GM12878 (cell line): ENCODE data around the gene CLASP2. TPM values are rescaled to one million over a fixed set of nuclear protein-coding genes. Genes with fewer than 3 reads are reported as not detected.

Experiments
- ATAC-seq: fragments of 200-7000 bp; cut with Tn5 transposase; 3 replicates; pipeline ENCODE4 v1.9.1; 2020; ENCODE audit warnings: mild to moderate bottlenecking, moderate library complexity
- BruUV-seq: library from RNA; stranded (reverse); fragments of 400-500 nt; replicated peaks from 2 replicates; lab custom pipeline; 2021; lab: Mats Ljungman, UMichigan
- CTCF ChIA-PET: fragments of 300-600 bp; sonication (Branson Sonifier 250); formaldehyde crosslinking; extraction: SDS; loops from one replicate; lab custom pipeline; 2021; ENCODE audit warnings: inconsistent platforms; lab: Yijun Ruan, JAX
- POLR2A ChIA-PET: fragments of 350-600 bp; formaldehyde crosslinking; extraction: SDS; loops from one replicate; lab custom pipeline; 2021; ENCODE audit warnings: inconsistent platforms; lab: Charles Lee
- RAD21 ChIA-PET: fragments of 300-600 bp; sonication (Branson Sonifier 250); formaldehyde crosslinking; loops from one replicate; lab custom pipeline; 2023; ENCODE audit warnings: antibody characterized with exemption; ENCODE audit not compliant: unreplicated experiment; lab: Charles Lee
- SMC1A ChIA-PET: fragments of 300-600 bp; sonication (Branson Sonifier 250); formaldehyde crosslinking; loops from one replicate; lab custom pipeline; 2023; ENCODE audit not compliant: unreplicated experiment, uncharacterized antibody; lab: Charles Lee
- DNase-seq: peaks from one replicate; pipeline ENCODE4 v3.0.0-alpha.2; 2011; ENCODE audit warnings: low read depth, low spot score
- FAIRE-seq: peaks from 3 replicates; lab custom pipeline; 2011; peaks lifted over from hg19 to GRCh38; lab: Jason Lieb, UNC
- H2AFZ ChIP-seq: 2 replicates; pipeline ENCODE4 v1.6.0; 2011; ENCODE audit warnings: low read depth, low read length, control low read depth; ENCODE audit not compliant: control insufficient read depth
- H3K27ac ChIP-seq: 2 replicates; pipeline ENCODE4 v1.5.1; 2011; ENCODE audit warnings: control low read depth; ENCODE audit not compliant: control insufficient read depth, insufficient read depth
- H3K27me3 ChIP-seq, 2 experiments: replicated peaks in 1 of 2; 2 replicates each; pipeline versions ENCODE4 v1.6.0 to v1.6.1; 2011; ENCODE audit warnings: low read length in 1 of 2; ENCODE audit not compliant: control insufficient read depth in 2 of 2, insufficient read depth in 2 of 2
- H3K36me3 ChIP-seq, 2 experiments: 2 replicates each; pipeline ENCODE4 v1.5.1; 2011; ENCODE audit warnings: low read length in 1 of 2; ENCODE audit not compliant: control insufficient read depth in 2 of 2, insufficient read depth in 2 of 2
- H3K4me1 ChIP-seq: 2 replicates; pipeline ENCODE4 v1.6.1; 2011; ENCODE audit warnings: mild to moderate bottlenecking, low read length, moderate library complexity, mixed read lengths; ENCODE audit not compliant: control insufficient read depth, insufficient read depth
- H3K4me2 ChIP-seq: 2 replicates; pipeline ENCODE4 v1.6.0; 2011; ENCODE audit warnings: control low read depth; ENCODE audit not compliant: control insufficient read depth, insufficient read depth
- H3K4me3 ChIP-seq: fragments of 200-600 bp; sonication (generic); 2 replicates; pipeline ENCODE4 v1.5.1; 2016
- H3K79me2 ChIP-seq: 2 replicates; pipeline ENCODE4 v1.6.0; 2011; ENCODE audit warnings: low read length; ENCODE audit not compliant: control insufficient read depth, insufficient read depth
- H3K9ac ChIP-seq: 2 replicates; pipeline ENCODE4 v1.8.0; 2011; ENCODE audit warnings: low read length, control low read depth, mixed read lengths; ENCODE audit not compliant: control insufficient read depth, insufficient read depth
- H3K9me3 ChIP-seq: replicated peaks from 3 replicates; pipeline ENCODE4 v1.5.1; 2011; ENCODE audit warnings: mild to moderate bottlenecking, low read length; ENCODE audit not compliant: control insufficient read depth, insufficient read depth
- H4K20me1 ChIP-seq: 2 replicates; pipeline ENCODE4 v1.6.0; 2011; ENCODE audit not compliant: control insufficient read depth, insufficient read depth
- BRCA1 ChIP-seq: IDR thresholded peaks from 2 replicates; pipeline ENCODE4 v1.6.1; 2011; ENCODE audit warnings: low read depth, low read length, improper control_type of control experiment
- ETV6 ChIP-seq, 2 experiments: fragments of 450-650 bp in 1 of 2; IDR thresholded peaks in 1 of 2; conservative IDR thresholded peaks in 1 of 2; 2 replicates each; pipeline ENCODE4 v1.6.1; 2014; ENCODE audit warnings: antibody characterized with exemption in 1 of 2, borderline replicate concordance in 1 of 2, low read depth in 1 of 2, mild to moderate bottlenecking in 1 of 2, moderate library complexity in 1 of 2
- HDAC2 ChIP-seq: fragments of 200-600 bp; sonication (generic); IDR thresholded peaks from 2 replicates; pipeline ENCODE4 v1.6.1; 2017
- JUNB ChIP-seq: IDR thresholded peaks from 2 replicates; pipeline ENCODE4 v1.6.1; 2016; ENCODE audit warnings: antibody characterized with exemption, mild to moderate bottlenecking
- SMAD5 ChIP-seq: IDR thresholded peaks from 2 replicates; pipeline ENCODE4 v1.6.1; 2016; ENCODE audit warnings: antibody characterized with exemption, low read depth
- SRF ChIP-seq, 2 experiments: IDR thresholded peaks; 2 replicates each; pipeline ENCODE4 v1.6.1; 2011; ENCODE audit warnings: low read depth in 2 of 2, low read length in 2 of 2, mild to moderate bottlenecking in 1 of 2, moderate library complexity in 1 of 2
- ZBTB11 ChIP-seq: fragments of 450-650 bp; formaldehyde crosslinking; IDR thresholded peaks from 2 replicates; pipeline ENCODE4 v1.5.0; 2022; ENCODE audit warnings: mild to moderate bottlenecking, missing genetic modification characterization
- ZNF274 ChIP-seq: IDR thresholded peaks from one replicate; pipeline ENCODE4 v1.8.0; 2011; ENCODE audit not compliant: insufficient read length, insufficient read depth
- ZNF384 ChIP-seq: IDR thresholded peaks from 2 replicates; pipeline ENCODE4 v1.6.1; 2012; ENCODE audit warnings: low read depth, mild to moderate bottlenecking, low read length, improper control_type of control experiment, borderline replicate concordance
- WGBS: methylation state at CpG from one replicate; pipeline ENCODE4 v1.1.6; 2016; ENCODE audit warnings: low lambda C conversion rate; ENCODE audit not compliant: insufficient replicate concordance, insufficient coverage; ENCODE audit errors: missing lambda C conversion rate; 5-methylcytosine and 5-hydroxymethylcytosine counted together
- in situ Hi-C: fragments of 300-500 bp; cut with MboI; formaldehyde crosslinking; loops from 9 replicates; pipeline ENCODE4 v1.14.3; 2018; ENCODE audit warnings: mixed read lengths
- intact Hi-C: fragments of 100-400 bp; cut with micrococcal nuclease; formaldehyde crosslinking; loops from one replicate; pipeline ENCODE4 v1.14.2; 2022; ENCODE audit not compliant: unreplicated experiment
- polyA plus RNA-seq, 11 experiments: library from polyadenylated mRNA; depleted of rRNA in 4 of 11; unstranded in 6 of 11; stranded (reverse) in 5 of 11; fragments of >200 nt; fragmentation: Nextera tagmentation in 4 of 11; fragmentation: Illumina TruSeq in 1 of 11; extraction: Ambion mirVana in 4 of 11; extraction: Trizol in 1 of 11; gene quantifications; 1 replicate in 1 of 11; 2 replicates in 10 of 11; pipeline versions ENCODE4 v1.2.1 to v1.2.3, GENCODE V29; 2011 to 2016; ENCODE audit warnings: inconsistent platforms in 2 of 11, missing spikeins in 2 of 11, low read depth in 1 of 11
- total RNA-seq, 4 experiments: library from RNA; depleted of rRNA in 3 of 4; stranded (reverse); fragments of >200 nt in 3 of 4; fragmentation: Illumina TruSeq in 1 of 4; extraction: Trizol in 1 of 4; gene quantifications; 2 replicates each; pipeline versions ENCODE4 v1.2.1 to v1.2.3, GENCODE V29; 2013 to 2021
- TF ChIP-seq, protein P1 (sequence below): fragments of 450-650 bp; IDR thresholded peaks from 2 replicates; pipeline ENCODE4 v1.6.1; 2018; ENCODE audit warnings: mild to moderate bottlenecking, low read depth, moderate library complexity; ENCODE audit not compliant: partially characterized antibody
- TF ChIP-seq, protein P2 (sequence below): IDR thresholded peaks from 2 replicates; pipeline ENCODE4 v1.6.1; 2012; ENCODE audit warnings: improper control_type of control experiment, low read depth, low read length; ENCODE audit not compliant: insufficient replicate concordance

The CLASP2 gene
- total and polyA plus RNA-seq, 10 of the 15 experiments (the other 5 are each of a cell fraction or from before 2014, with no cell fraction given): 4.0 to 38.3 (median 26.8) TPM

DNA sequence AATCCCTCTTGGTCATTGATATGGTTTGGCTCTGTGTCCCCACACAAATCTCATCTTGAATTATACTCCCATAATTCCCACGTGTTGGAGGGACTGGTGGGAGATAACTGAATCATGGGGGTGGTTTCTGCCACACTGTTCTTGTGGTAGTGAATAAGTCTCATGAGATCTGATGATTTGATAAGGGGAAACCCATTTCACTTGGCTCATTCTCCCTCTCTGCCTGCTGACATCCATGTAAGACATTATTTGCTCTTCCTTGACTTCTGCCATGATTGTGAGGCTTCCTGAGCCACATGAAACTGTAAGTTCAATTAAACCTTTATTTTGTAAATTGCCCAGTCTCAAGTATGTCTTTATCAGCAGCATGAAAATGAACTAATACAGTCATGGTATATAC, 171.0 kb downstream of the CLASP2 start:
- no peaks in the 10 kb centered on the region for H3K4me1 ChIP-seq
- SMC1A ChIA-PET: no interaction called here
- RAD21 ChIA-PET: no interaction called here
- BruUV-seq: no TSS peak
- H3K27ac ChIP-seq: no peak overlapping the region
- no peaks in the 10 kb centered on the region for H3K9me3 ChIP-seq
- POLR2A ChIA-PET: no interaction called here
- intact Hi-C loops: no loop called here
- CTCF ChIA-PET: no interaction called here
- no peaks in the 10 kb centered on the region for H3K79me2 ChIP-seq
- DNase-seq (no peak), FAIRE-seq (no peak), ATAC-seq (no peak)
- no peak overlapping the region for H3K4me3 ChIP-seq
- no peaks in the 10 kb centered on the region for H3K27me3 ChIP-seq
- no peaks in the 10 kb centered on the region for H4K20me1 ChIP-seq
- no peak overlapping the region for H2AFZ ChIP-seq
- no peak overlapping the region for H3K9ac ChIP-seq
- no peak overlapping the region for H3K4me2 ChIP-seq
- no peaks in the 10 kb centered on the region; a peak in 1 of 4 replicates for H3K36me3 ChIP-seq
- in situ Hi-C loops: no loop called here
- WGBS: 100% methylated on average over 1 of the region's 1 CpG
- no peak for TF ChIP-seq ETV6 (conservative IDR thresholded peaks at IDR 0.05 in 1 of 2, IDR thresholded peaks at IDR 0.05 in 1 of 2; ENCODE audit: borderline replicate concordance in 1 of 2, low read depth in 1 of 2)
- no peak for TF ChIP-seq SRF (IDR thresholded peaks at IDR 0.05; ENCODE audit: low read depth in 2 of 2, low read length in 2 of 2)
- TF ChIP-seq, protein P1, sequence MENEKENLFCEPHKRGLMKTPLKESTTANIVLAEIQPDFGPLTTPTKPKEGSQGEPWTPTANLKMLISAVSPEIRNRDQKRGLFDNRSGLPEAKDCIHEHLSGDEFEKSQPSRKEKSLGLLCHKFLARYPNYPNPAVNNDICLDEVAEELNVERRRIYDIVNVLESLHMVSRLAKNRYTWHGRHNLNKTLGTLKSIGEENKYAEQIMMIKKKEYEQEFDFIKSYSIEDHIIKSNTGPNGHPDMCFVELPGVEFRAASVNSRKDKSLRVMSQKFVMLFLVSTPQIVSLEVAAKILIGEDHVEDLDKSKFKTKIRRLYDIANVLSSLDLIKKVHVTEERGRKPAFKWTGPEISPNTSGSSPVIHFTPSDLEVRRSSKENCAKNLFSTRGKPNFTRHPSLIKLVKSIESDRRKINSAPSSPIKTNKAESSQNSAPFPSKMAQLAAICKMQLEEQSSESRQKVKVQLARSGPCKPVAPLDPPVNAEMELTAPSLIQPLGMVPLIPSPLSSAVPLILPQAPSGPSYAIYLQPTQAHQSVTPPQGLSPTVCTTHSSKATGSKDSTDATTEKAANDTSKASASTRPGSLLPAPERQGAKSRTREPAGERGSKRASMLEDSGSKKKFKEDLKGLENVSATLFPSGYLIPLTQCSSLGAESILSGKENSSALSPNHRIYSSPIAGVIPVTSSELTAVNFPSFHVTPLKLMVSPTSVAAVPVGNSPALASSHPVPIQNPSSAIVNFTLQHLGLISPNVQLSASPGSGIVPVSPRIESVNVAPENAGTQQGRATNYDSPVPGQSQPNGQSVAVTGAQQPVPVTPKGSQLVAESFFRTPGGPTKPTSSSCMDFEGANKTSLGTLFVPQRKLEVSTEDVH: no peak
- no peak for TF ChIP-seq ZNF274
- no peak for TF ChIP-seq BRCA1
- no peak for TF ChIP-seq HDAC2
- no peak for TF ChIP-seq ZBTB11 (CRISPR knock-in tag)
- TF ChIP-seq ZNF384: no peak
- TF ChIP-seq, protein P2, sequence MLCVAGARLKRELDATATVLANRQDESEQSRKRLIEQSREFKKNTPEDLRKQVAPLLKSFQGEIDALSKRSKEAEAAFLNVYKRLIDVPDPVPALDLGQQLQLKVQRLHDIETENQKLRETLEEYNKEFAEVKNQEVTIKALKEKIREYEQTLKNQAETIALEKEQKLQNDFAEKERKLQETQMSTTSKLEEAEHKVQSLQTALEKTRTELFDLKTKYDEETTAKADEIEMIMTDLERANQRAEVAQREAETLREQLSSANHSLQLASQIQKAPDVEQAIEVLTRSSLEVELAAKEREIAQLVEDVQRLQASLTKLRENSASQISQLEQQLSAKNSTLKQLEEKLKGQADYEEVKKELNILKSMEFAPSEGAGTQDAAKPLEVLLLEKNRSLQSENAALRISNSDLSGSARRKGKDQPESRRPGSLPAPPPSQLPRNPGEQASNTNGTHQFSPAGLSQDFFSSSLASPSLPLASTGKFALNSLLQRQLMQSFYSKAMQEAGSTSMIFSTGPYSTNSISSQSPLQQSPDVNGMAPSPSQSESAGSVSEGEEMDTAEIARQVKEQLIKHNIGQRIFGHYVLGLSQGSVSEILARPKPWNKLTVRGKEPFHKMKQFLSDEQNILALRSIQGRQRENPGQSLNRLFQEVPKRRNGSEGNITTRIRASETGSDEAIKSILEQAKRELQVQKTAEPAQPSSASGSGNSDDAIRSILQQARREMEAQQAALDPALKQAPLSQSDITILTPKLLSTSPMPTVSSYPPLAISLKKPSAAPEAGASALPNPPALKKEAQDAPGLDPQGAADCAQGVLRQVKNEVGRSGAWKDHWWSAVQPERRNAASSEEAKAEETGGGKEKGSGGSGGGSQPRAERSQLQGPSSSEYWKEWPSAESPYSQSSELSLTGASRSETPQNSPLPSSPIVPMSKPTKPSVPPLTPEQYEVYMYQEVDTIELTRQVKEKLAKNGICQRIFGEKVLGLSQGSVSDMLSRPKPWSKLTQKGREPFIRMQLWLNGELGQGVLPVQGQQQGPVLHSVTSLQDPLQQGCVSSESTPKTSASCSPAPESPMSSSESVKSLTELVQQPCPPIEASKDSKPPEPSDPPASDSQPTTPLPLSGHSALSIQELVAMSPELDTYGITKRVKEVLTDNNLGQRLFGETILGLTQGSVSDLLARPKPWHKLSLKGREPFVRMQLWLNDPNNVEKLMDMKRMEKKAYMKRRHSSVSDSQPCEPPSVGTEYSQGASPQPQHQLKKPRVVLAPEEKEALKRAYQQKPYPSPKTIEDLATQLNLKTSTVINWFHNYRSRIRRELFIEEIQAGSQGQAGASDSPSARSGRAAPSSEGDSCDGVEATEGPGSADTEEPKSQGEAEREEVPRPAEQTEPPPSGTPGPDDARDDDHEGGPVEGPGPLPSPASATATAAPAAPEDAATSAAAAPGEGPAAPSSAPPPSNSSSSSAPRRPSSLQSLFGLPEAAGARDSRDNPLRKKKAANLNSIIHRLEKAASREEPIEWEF: no peak
- TF ChIP-seq SMAD5: no peak
- no peak for TF ChIP-seq JUNB
